ENCODE results near the gene VGLL1. TPM values are rescaled to one million over a fixed set of nuclear protein-coding genes. Genes with fewer than 3 reads are reported as not detected.

Gene VGLL1
- total and polyA plus RNA-seq, 5 donors, result not detected

DNA sequence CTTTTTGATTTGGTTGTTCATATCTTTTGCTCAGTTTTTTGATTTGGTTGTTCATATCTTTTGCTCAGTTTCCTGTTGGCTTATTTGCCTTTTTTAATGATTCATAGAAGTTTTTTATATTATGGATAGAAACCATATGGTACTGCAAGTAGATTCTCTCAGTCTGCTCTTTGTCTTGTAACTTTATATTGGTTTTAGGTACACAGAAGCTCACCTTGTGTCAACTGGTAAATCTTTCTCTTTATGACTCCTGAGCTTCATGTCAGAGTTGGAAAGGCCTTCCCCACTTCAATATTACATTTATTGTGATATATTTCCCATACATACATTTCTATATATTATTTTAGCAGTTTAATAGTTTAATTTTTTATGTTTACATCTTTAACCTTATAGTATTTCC is 8.2 kb upstream of the VGLL1 start:
- Histone ChIP-seq H3K27me3 (ENCODE audit: control insufficient read depth, insufficient read depth) (no peaks in the 10 kb centered on the region), H3K4me3 (ENCODE audit: low read length) (no peak overlapping the region), H3K9me3 (ENCODE audit: control insufficient read depth, low read length) (no peaks in the 10 kb centered on the region), H3K4me1 (ENCODE audit: control insufficient read depth, insufficient read depth, low read length) (peaks cover 4% of the 10 kb centered on the region), H3K27ac (ENCODE audit: low read length) (no peak overlapping the region)
- DNase-seq (no peak), ATAC-seq (no peak)
- intact Hi-C loops (cut with DNase I), result no loop called here

DNA sequence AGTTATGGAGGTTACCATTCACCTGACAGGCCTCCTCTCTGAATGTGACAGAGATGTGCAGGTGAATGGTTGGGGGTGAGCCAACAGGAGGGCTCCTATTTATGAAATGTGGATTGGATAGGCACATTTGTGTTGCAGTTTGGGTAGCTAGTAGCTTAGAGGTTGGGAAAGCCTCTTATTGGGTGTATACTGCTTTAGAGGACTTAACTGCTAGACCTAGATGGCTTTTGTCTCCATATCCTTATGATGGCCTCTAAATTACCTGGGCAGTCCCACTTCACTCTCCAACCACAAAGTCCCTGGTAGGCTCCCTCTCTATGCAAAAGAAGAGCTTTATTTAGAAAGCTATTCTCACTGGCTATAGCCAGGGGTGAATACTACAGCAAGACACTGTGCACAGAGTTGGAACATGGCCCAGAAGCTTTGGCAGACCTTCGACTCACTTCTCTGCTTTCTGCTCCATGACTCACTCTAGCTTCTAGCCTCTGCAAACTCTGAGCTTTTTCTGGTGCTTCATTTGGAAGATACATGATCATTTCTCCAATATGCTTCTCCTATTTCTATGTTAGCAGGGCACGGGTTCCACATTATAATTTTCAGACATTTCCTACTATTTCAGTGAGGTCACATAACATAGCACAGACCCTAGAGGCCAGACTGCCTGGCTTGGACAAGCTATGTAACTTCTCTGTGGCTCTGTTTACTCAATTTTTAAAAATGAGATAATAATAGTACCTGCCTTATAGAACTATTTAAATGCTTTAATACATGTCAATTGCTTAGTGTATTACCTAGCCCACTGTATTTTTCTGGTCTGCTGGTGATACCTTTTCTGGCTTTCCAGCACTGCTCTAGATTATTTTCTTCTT is 6.0 kb upstream of the VGLL1 start:
- H3K27me3 ChIP-seq (ENCODE audit: control insufficient read depth, insufficient read depth), result no peaks in the 10 kb centered on the region
- H3K4me1 ChIP-seq (ENCODE audit: control insufficient read depth, insufficient read depth, low read length), result peaks cover 4% of the 10 kb centered on the region
- no peak overlapping the region for H3K4me3 ChIP-seq (ENCODE audit: low read length)
- peak; percentile 81 to 88 (median 81) for DNase-seq
- H3K27ac ChIP-seq (ENCODE audit: low read length), result peak overlapping the region; percentile 92
- H3K9me3 ChIP-seq (ENCODE audit: control insufficient read depth, low read length), result no peaks in the 10 kb centered on the region
- intact Hi-C loops (cut with DNase I), result no loop called here
- ATAC-seq, result peak; percentile 93 to 97
- 17% methylated on average over 2 of the region's 2 CpGs for WGBS

DNA sequence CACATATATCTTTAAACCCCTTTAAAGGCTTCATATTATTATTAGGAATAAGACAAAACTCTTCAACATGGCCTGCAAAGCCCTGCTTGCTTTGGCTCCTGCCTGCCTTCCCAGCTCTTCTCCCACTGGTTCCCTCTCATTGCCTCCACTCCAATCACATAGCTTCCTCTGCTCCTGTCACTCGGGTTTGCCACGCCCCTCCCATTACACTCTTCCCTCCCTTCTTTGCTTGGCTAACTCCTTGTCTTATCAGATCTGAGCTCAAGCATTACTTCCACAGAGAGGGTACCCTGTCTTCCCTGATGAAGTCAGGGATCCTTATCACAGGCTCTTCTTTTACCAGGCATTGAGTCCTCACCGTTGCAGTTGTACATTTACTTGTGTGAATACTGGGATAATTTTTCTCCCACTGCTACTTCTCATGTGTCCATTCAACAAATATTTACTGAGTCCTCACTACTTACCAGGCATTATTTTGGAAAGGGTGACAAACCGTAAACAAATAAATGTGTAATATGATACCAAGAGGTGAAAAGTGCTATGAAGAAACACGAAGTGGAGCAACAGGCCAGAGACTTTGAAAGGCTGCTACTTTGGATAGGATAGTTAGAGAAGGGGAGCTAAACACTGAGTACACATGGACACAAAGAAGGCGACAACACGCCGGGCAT is 3.2 kb upstream of the VGLL1 start:
- no peak for ATAC-seq
- H3K27ac ChIP-seq (ENCODE audit: low read length), result no peak overlapping the region
- DNase-seq, result no peak
- H3K27me3 ChIP-seq (ENCODE audit: control insufficient read depth, insufficient read depth), result no peaks in the 10 kb centered on the region
- peaks cover 4% of the 10 kb centered on the region for H3K4me1 ChIP-seq (ENCODE audit: control insufficient read depth, insufficient read depth, low read length)
- no peak overlapping the region for H3K4me3 ChIP-seq (ENCODE audit: low read length)
- H3K9me3 ChIP-seq (ENCODE audit: control insufficient read depth, low read length), result no peaks in the 10 kb centered on the region
- 79% methylated on average over 8 of the region's 8 CpGs for WGBS
- intact Hi-C loops (cut with DNase I), result no loop called here

DNA sequence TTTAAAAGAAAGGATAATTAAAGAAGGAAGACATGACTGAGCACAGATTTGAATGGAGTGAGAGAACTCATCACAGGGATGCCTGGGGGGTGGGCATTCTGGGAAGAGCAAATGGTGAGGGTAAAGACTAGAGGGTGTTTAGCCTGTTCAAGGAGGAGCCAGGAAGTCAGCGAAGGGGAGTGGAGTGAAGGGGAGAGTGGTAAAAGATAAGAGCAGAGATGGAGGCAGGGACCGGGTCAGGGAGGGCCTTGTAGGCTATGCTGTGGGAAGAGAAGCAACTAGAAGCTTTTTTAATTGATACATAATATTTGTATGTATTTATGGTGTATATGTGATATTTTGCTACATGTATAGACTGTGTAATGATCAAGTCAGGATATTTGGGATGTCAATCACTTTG is 2.2 kb upstream of the VGLL1 start:
- intact Hi-C loops (cut with DNase I), result no loop called here
- 52% methylated on average over 2 of the region's 2 CpGs for WGBS
- no peak for ATAC-seq

DNA sequence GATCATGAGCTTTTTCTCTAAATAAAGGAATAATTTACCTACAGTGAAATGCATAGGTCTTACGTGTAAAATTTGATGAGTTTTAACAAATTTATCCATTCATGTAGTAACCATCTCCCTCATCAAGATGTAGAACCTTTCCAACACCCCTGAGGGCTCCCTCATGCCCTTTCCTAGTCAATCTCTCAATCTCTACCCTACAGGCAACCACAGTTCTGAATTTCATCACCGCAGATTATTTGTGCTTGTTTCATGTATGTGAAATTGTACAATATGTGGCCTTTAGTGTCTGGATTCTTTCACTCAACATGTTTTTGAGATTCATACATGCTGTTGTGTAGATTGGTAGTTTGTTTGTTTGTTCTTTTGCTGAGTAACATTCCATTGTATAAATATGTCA is 2.1 kb downstream of the VGLL1 start:
- Histone ChIP-seq H3K4me3 (ENCODE audit: low read length) (no peak overlapping the region), H3K9me3 (ENCODE audit: control insufficient read depth, low read length) (no peaks in the 10 kb centered on the region), H3K27me3 (ENCODE audit: control insufficient read depth, insufficient read depth) (no peaks in the 10 kb centered on the region), H3K4me1 (ENCODE audit: control insufficient read depth, insufficient read depth, low read length) (no peaks in the 10 kb centered on the region), H3K27ac (ENCODE audit: low read length) (no peak overlapping the region)
- 91% methylated on average over 2 of the region's 2 CpGs for WGBS
- ATAC-seq (no peak), DNase-seq (no peak)
- intact Hi-C loops (cut with DNase I), result no loop called here

More for the DNA sequence above, 2.2 kb upstream of the VGLL1 start:
- no peak for DNase-seq
- Histone ChIP-seq H3K9me3 (ENCODE audit: control insufficient read depth, low read length) (no peaks in the 10 kb centered on the region), H3K27ac (ENCODE audit: low read length) (no peak overlapping the region), H3K4me1 (ENCODE audit: control insufficient read depth, insufficient read depth, low read length) (peaks cover 4% of the 10 kb centered on the region), H3K4me3 (ENCODE audit: low read length) (no peak overlapping the region), H3K27me3 (ENCODE audit: control insufficient read depth, insufficient read depth) (no peaks in the 10 kb centered on the region)

DNA sequence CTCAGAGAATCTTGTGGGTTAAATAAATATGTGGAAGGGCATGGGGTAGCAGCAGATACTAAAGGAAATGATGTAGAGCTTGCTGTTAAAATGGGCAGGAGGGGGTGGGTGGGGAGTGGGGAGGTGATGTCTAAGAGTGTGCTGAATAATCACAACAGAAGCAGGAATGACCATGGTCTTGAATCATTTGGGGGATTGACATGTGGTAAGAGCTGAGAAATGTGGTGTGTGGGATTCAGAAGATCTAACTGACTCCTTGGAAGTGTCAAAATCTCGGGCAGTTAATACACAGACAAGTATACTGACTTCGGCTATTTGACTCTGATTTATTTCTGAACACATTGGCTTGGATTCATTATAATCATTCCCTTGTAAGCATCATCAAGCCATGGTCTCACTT is 6.8 kb downstream of the VGLL1 start:
- ATAC-seq, result no peak
- WGBS, result 60% methylated on average over 2 of the region's 2 CpGs
- intact Hi-C loops (cut with DNase I), result no loop called here

DNA sequence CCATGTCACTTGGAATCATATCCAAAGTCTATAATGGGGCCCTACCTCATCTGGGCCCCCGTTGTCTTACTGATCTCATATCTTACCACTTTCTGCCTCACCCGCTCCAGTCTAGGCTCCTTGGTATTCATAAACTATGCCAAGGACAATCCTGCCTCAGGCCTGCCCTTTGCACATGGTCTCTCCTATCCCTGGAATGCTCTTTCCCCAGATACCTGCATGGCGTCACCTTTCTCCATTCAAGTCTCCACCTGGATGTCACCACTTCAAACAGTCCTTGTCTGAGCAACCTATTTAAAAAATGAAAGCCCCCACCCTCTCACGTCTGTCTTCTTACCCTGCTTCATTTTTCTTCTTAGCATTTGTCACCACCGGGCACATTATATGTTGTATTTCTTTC is 8.2 kb downstream of the VGLL1 start:
- intact Hi-C loops (cut with DNase I), result no loop called here
- H3K9me3 ChIP-seq (ENCODE audit: control insufficient read depth, low read length), result no peaks in the 10 kb centered on the region
- 83% methylated on average over 5 of the region's 5 CpGs for WGBS
- DNase-seq, result no peak
- ATAC-seq, result no peak
- no peak overlapping the region for H3K27ac ChIP-seq (ENCODE audit: low read length)
- H3K27me3 ChIP-seq (ENCODE audit: control insufficient read depth, insufficient read depth), result no peaks in the 10 kb centered on the region
- no peaks in the 10 kb centered on the region for H3K4me1 ChIP-seq (ENCODE audit: control insufficient read depth, insufficient read depth, low read length)
- no peak overlapping the region for H3K4me3 ChIP-seq (ENCODE audit: low read length)

More for the DNA sequence above, 6.8 kb downstream of the VGLL1 start:
- Histone ChIP-seq H3K4me1 (ENCODE audit: control insufficient read depth, insufficient read depth, low read length) (no peaks in the 10 kb centered on the region), H3K9me3 (ENCODE audit: control insufficient read depth, low read length) (no peaks in the 10 kb centered on the region), H3K4me3 (ENCODE audit: low read length) (no peak overlapping the region), H3K27ac (ENCODE audit: low read length) (no peak overlapping the region), H3K27me3 (ENCODE audit: control insufficient read depth, insufficient read depth) (no peaks in the 10 kb centered on the region)
- no peak for DNase-seq

DNA sequence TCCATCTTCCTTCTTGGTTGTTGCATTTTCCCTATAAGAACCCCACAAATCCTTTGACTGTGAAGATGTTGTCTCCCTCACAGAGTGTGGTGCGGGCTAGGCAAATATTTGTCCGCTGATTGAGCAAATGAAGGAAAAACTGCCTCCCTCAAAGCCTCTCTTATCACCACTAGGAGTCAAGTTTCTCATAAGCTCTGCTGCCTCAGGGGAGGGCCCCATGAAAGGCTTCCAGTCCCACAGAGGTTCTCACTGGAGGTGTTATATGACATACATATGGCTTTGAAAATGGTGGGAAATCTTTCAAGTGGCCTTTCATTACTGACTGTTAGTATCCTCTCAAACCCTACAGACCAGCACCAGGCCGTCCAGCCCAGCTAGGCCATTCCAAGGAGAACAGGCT is 9.3 kb downstream of the VGLL1 start:
- H3K27ac ChIP-seq (ENCODE audit: low read length), result no peak overlapping the region
- H3K4me3 ChIP-seq (ENCODE audit: low read length), result no peak overlapping the region
- WGBS, result 57% methylated on average over 3 of the region's 3 CpGs
- DNase-seq (no peak), ATAC-seq (no peak)
- intact Hi-C loops (cut with DNase I), result no loop called here
- no peaks in the 10 kb centered on the region for H3K4me1 ChIP-seq (ENCODE audit: control insufficient read depth, insufficient read depth, low read length)
- H3K9me3 ChIP-seq (ENCODE audit: control insufficient read depth, low read length), result no peaks in the 10 kb centered on the region
- H3K27me3 ChIP-seq (ENCODE audit: control insufficient read depth, insufficient read depth), result no peaks in the 10 kb centered on the region

DNA sequence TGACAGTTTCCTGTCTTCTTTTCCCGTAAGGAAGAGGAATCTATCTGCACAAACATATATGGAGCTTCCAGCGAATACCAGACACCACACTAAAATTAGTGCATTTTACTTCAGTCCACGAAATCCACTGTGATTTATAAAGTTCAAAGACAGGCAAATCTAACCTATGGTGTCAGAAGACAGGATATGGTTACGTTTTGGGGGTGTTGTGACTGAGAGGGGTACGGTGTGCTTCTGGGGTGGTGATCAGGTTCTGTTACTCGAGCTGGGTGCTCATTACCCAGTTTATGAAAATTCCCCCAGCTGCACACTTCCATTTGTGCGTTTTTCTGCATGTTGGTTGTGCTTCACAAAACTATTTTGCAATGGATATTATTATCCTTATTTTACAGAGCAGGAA is 10.3 kb downstream of the VGLL1 start:
- no peak overlapping the region for H3K27ac ChIP-seq (ENCODE audit: low read length)
- intact Hi-C loops (cut with DNase I), result no loop called here
- H3K4me3 ChIP-seq (ENCODE audit: low read length), result no peak overlapping the region
- no peaks in the 10 kb centered on the region for H3K9me3 ChIP-seq (ENCODE audit: control insufficient read depth, low read length)
- WGBS, result 83% methylated on average over 7 of the region's 7 CpGs
- ATAC-seq (no peak), DNase-seq (no peak)
- H3K4me1 ChIP-seq (ENCODE audit: control insufficient read depth, insufficient read depth, low read length), result no peaks in the 10 kb centered on the region
- no peaks in the 10 kb centered on the region for H3K27me3 ChIP-seq (ENCODE audit: control insufficient read depth, insufficient read depth)

DNA sequence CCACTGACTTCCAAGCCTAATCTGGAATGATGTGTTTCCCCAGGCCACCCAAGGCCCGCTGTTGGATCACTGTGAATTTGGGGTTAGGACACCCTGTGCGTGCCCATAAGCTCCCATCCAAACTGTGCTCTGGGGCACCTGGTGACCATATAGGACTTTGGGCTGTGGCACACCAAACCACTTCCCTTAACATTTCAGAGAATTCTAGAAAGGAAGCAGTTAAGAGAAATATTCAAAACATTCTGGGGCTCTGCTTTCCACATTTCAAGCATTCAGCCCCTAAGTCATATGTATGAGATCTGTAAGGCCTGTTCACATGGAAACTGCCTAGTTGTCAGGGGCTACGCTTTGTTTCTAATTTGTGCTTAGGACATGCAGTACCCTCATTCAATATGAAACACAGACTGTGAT is 14.4 kb downstream of the VGLL1 start:
- 91% methylated on average over 3 of the region's 3 CpGs for WGBS

DNA sequence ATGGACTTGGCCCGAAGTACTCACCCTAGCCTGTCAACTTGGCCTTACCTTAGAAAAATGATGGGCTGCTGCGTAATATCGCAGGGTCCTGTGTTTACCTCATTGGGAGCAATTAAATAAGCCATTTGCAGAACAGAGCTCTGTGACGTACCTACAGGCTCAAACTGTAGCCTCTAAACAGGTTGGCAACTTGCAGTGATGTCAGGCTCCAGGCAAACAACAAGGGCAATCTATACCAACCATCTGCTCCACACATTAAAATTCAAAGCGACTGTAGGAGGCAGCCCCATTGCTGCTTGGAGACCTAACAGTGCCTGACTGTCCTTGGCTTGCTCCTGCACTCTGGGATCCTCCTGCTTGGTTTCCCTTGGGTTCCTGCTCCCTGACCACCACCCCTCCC is 17.2 kb downstream of the VGLL1 start:
- Histone ChIP-seq H3K4me3 (ENCODE audit: low read length) (no peak overlapping the region), H3K27ac (ENCODE audit: low read length) (no peak overlapping the region), H3K27me3 (ENCODE audit: control insufficient read depth, insufficient read depth) (no peaks in the 10 kb centered on the region), H3K4me1 (ENCODE audit: control insufficient read depth, insufficient read depth, low read length) (no peaks in the 10 kb centered on the region), H3K9me3 (ENCODE audit: control insufficient read depth, low read length) (no peaks in the 10 kb centered on the region)
- 88% methylated on average over 5 of the region's 5 CpGs for WGBS
- ATAC-seq (no peak), DNase-seq (no peak)
- intact Hi-C loops (cut with DNase I), result no loop called here

More for the DNA sequence above, 14.4 kb downstream of the VGLL1 start:
- Histone ChIP-seq H3K27me3 (ENCODE audit: control insufficient read depth, insufficient read depth) (no peaks in the 10 kb centered on the region), H3K9me3 (ENCODE audit: control insufficient read depth, low read length) (no peaks in the 10 kb centered on the region), H3K4me1 (ENCODE audit: control insufficient read depth, insufficient read depth, low read length) (no peaks in the 10 kb centered on the region), H3K4me3 (ENCODE audit: low read length) (no peak overlapping the region), H3K27ac (ENCODE audit: low read length) (no peak overlapping the region)
- DNase-seq, result no peak
- intact Hi-C loops (cut with DNase I), result no loop called here
- ATAC-seq, result no peak

Measured in right cardiac atrium (tissue), 5 donors.